Stomach (tissue), 4 donors: ENCODE data around the gene MYH14.

Experiments
- POLR2A ChIP-seq, 4 donors: fragments of 450-650 bp; IDR thresholded peaks; one replicate each; pipeline ENCODE4 v1.6.1; 2016; ENCODE audit warnings: antibody characterized with exemption in 4 of 4, control low read depth in 2 of 4, mild to moderate bottlenecking in 1 of 4, moderate library complexity in 1 of 4
- POLR2AphosphoS5 ChIP-seq, 3 donors: sonication (generic); formaldehyde crosslinking; IDR thresholded peaks; one replicate each; pipeline ENCODE4 v1.6.1; 2016; ENCODE audit warnings: antibody characterized with exemption in 3 of 3
- TF ChIP-seq, protein P1 (sequence below), 7 experiments: fragments of 450-650 bp in 4 of 7; fragments of 200-600 bp in 3 of 7; sonication (generic) in 3 of 7; IDR thresholded peaks; one replicate each; pipeline ENCODE4 v1.5.1; 2016 to 2019; ENCODE audit warnings: antibody characterized with exemption in 7 of 7, control low read depth in 2 of 7, mild to moderate bottlenecking in 1 of 7

DNA sequence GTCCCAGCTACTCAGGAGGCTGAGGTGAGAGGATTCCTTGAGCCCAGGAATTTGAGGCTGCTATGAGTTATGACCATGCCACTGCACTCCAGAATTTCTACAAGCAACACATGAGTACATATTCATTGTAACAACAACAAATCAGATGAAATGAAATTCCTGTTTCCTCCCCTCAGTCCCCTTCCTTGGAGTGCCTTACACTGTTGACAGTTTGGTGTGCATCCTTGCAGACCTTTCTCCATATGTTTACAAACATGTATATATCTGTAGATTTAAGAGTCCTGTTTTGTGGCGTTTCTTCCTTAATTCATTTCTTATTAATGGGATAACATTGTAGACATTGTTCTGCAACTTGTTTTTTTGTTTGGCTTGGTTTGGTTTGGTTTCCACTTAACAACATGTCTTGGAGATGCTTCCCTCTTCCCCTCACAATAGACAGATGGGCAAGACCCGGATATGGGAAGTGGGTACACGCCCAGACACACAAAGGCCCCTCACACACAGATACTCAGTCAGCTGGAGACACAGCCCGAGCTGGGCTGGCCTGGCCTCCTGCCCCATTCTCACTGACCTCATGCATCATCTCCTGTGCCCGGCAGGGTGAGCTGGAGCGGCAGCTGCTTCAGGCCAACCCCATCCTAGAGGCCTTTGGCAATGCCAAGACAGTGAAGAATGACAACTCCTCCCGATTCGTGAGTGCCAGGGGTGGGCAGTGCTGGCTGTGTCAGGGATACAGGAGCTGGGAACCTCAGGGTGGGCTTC lies 21.7 kb downstream of the MYH14 start:
- TF ChIP-seq, protein P1, sequence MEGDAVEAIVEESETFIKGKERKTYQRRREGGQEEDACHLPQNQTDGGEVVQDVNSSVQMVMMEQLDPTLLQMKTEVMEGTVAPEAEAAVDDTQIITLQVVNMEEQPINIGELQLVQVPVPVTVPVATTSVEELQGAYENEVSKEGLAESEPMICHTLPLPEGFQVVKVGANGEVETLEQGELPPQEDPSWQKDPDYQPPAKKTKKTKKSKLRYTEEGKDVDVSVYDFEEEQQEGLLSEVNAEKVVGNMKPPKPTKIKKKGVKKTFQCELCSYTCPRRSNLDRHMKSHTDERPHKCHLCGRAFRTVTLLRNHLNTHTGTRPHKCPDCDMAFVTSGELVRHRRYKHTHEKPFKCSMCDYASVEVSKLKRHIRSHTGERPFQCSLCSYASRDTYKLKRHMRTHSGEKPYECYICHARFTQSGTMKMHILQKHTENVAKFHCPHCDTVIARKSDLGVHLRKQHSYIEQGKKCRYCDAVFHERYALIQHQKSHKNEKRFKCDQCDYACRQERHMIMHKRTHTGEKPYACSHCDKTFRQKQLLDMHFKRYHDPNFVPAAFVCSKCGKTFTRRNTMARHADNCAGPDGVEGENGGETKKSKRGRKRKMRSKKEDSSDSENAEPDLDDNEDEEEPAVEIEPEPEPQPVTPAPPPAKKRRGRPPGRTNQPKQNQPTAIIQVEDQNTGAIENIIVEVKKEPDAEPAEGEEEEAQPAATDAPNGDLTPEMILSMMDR (IDR thresholded peaks at IDR 0.05) = no peak
- TF ChIP-seq POLR2AphosphoS5 (IDR thresholded peaks at IDR 0.05) (no peak), POLR2A (IDR thresholded peaks at IDR 0.05) (no peak)
